Fibroblast of skin of right biceps (primary cell): ENCODE measurements around the gene EPHB1.
"Not testable (repeated sequence)": the region's sequence is repeated elsewhere in the genome, so short reads cannot be mapped to it uniquely, and the experiment has no call there.

Experiments
- DNase-seq: peaks from one replicate; pipeline ENCODE4 v3.0.0-alpha.2; 2013

EPHB1 gene

GRCh38 chr3:134970895-134971294, 175.8 kb downstream of the EPHB1 start:
- DNase-seq: no peak

- no peak for DNase-seq
Observed at GRCh38 chr3:134971306-134971705, 176.2 kb downstream of the EPHB1 start.

- DNase-seq: not testable (repeated sequence)
Observed at GRCh38 chr3:134971907-134972306, 176.8 kb downstream of the EPHB1 start.

- DNase-seq: no peak
Observed at GRCh38 chr3:134972836-134973455, 177.9 kb downstream of the EPHB1 start.

- no peak for DNase-seq
Observed at GRCh38 chr3:134974624-134975023, 179.6 kb downstream of the EPHB1 start.

GRCh38 chr3:134976948-134977347, 181.9 kb downstream of the EPHB1 start:
- DNase-seq: no peak

- no peak for DNase-seq
Observed at GRCh38 chr3:134978658-134979057, 183.6 kb downstream of the EPHB1 start.

- peak; percentile 48 for DNase-seq
Observed at GRCh38 chr3:134985864-134986715, 191.0 kb downstream of the EPHB1 start.

- no peak for DNase-seq
Observed at GRCh38 chr3:134988666-134989065, 193.6 kb downstream of the EPHB1 start.

GRCh38 chr3:134991003-134991402, 195.9 kb downstream of the EPHB1 start:
- no peak for DNase-seq

GRCh38 chr3:134991472-134992010, 196.5 kb downstream of the EPHB1 start:
- DNase-seq: no peak

GRCh38 chr3:134992180-134992579, 197.1 kb downstream of the EPHB1 start:
- no peak for DNase-seq

GRCh38 chr3:134992586-134992985, 197.5 kb downstream of the EPHB1 start:
- no peak for DNase-seq

GRCh38 chr3:134993011-134993410, 198.0 kb downstream of the EPHB1 start:
- DNase-seq: no peak

GRCh38 chr3:134998158-134998557, 203.1 kb downstream of the EPHB1 start:
- no peak for DNase-seq

GRCh38 chr3:134998855-134999254, 203.8 kb downstream of the EPHB1 start:
- no peak for DNase-seq

- no peak for DNase-seq
Observed at GRCh38 chr3:135000465-135000864, 205.4 kb downstream of the EPHB1 start.

GRCh38 chr3:135005616-135006015, 210.6 kb downstream of the EPHB1 start:
- DNase-seq: not testable (repeated sequence)

GRCh38 chr3:135007607-135008006, 212.5 kb downstream of the EPHB1 start:
- DNase-seq: peak; percentile 75

GRCh38 chr3:135008326-135008725, 213.3 kb downstream of the EPHB1 start:
- DNase-seq: no peak

- no peak for DNase-seq
Observed at GRCh38 chr3:135009014-135009413, 214.0 kb downstream of the EPHB1 start.

- DNase-seq: no peak
Observed at GRCh38 chr3:135012101-135012500, 217.0 kb downstream of the EPHB1 start.

GRCh38 chr3:135013206-135013605, 218.1 kb downstream of the EPHB1 start:
- DNase-seq: no peak

- DNase-seq: no peak
Observed at GRCh38 chr3:135014566-135014965, 219.5 kb downstream of the EPHB1 start.
